ENCODE data around the gene SRP9. TPM values are rescaled to one million over a fixed set of nuclear protein-coding genes. Genes with fewer than 3 reads are reported as not detected.
"Not testable (repeated sequence)": the region's sequence is repeated elsewhere in the genome, so short reads cannot be mapped to it uniquely, and the experiment has no call there.

SRP9 gene
- total and polyA plus RNA-seq, 8 donors = 68.9 to 289 (median 156) TPM

DNA sequence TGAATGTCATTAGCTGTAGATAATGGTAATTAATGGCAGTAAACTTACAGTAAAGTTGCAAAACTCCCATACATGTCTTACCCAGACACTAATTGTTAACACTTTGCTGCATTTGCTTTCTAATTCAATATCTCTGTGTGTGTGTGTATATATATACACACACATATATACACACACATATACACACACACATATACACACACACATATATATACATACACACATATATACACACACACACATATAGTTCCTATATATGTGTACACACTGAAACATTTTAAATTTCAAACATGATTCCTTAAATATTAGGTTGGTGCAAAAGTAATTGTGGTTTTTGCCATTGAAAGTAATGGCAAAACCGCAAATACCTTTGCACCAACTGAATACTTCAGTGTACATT lies 28.6 kb downstream of the SRP9 start:
- no peaks in the 10 kb centered on the region for H3K36me3 ChIP-seq
- no peak overlapping the region for H3K4me3 ChIP-seq
- DNase-seq = no peak
- TF ChIP-seq POLR2A (IDR thresholded peaks at IDR 0.05) = no peak
- intact Hi-C loops (cut with DNase I; ENCODE audit: low total_unique reads) = no loop called here
- 89 to 98% (median 93%) methylated on average over 1 of the region's 1 CpG for WGBS, 5 donors
- H3K9me3 ChIP-seq = no peaks in the 10 kb centered on the region
- H3K4me1 ChIP-seq = peaks cover 3 to 16% (median 14%) of the 10 kb centered on the region in 4 donors
- no peaks in the 10 kb centered on the region for H3K27me3 ChIP-seq
- no peak overlapping the region for H3K27ac ChIP-seq

DNA sequence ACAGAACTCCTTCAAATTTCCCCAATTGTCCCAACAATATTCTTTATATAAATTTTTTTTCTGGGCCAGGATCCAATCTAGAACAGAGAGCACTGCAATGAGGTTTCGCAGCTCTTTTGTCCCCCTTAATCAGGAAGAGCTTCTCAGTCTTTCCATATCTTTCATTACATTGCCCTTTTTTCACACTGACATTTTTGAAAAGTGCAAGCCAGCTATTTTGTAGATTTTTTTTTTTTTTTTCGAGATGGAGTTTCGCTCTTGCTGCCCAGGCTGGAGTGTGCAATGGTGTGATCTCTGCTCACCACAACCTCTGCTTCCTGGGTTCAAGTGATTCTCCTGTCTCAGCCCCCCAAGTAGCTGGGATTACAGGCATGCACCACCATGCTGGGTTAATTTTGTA lies 29.1 kb downstream of the SRP9 start:
- H3K27me3 ChIP-seq; H3K9me3 ChIP-seq; H3K27ac ChIP-seq; H3K36me3 ChIP-seq; intact Hi-C loops (cut with DNase I; ENCODE audit: low total_unique reads); H3K4me3 ChIP-seq; DNase-seq: not testable (repeated sequence)
- peaks cover 8 to 20% (median 19%) of the 10 kb centered on the region in 4 donors for H3K4me1 ChIP-seq
- WGBS, 5 donors = 87 to 99% (median 94%) methylated on average over 3 of the region's 3 CpGs

DNA sequence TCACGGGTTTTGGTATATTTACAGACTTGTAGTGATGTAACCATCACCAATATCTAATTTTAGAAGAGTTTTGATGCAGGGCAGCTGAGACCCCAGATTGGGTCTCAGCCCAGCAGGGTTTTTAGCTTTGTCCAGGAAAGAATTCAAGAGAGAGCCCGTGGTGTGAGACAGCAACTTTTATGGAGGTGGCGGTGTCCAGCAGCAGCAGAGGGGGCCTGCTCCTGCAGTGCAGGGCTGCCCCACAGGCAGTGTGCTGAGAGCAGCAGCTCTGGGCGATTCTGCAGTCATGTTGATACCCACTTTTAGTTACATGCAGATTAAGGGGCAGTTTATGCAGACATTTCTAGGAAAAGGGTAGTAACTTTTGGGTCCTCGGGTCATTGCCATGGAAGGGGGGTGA lies 30.5 kb downstream of the SRP9 start:
- TF ChIP-seq POLR2AphosphoS5 (IDR thresholded peaks at IDR 0.05) = no peak
- no peak for TF ChIP-seq EP300 (IDR thresholded peaks at IDR 0.05)
- TF ChIP-seq POLR2A (IDR thresholded peaks at IDR 0.05) = no peak
- TF ChIP-seq, protein P1, sequence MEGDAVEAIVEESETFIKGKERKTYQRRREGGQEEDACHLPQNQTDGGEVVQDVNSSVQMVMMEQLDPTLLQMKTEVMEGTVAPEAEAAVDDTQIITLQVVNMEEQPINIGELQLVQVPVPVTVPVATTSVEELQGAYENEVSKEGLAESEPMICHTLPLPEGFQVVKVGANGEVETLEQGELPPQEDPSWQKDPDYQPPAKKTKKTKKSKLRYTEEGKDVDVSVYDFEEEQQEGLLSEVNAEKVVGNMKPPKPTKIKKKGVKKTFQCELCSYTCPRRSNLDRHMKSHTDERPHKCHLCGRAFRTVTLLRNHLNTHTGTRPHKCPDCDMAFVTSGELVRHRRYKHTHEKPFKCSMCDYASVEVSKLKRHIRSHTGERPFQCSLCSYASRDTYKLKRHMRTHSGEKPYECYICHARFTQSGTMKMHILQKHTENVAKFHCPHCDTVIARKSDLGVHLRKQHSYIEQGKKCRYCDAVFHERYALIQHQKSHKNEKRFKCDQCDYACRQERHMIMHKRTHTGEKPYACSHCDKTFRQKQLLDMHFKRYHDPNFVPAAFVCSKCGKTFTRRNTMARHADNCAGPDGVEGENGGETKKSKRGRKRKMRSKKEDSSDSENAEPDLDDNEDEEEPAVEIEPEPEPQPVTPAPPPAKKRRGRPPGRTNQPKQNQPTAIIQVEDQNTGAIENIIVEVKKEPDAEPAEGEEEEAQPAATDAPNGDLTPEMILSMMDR (IDR thresholded peaks at IDR 0.05) = no peak

DNA sequence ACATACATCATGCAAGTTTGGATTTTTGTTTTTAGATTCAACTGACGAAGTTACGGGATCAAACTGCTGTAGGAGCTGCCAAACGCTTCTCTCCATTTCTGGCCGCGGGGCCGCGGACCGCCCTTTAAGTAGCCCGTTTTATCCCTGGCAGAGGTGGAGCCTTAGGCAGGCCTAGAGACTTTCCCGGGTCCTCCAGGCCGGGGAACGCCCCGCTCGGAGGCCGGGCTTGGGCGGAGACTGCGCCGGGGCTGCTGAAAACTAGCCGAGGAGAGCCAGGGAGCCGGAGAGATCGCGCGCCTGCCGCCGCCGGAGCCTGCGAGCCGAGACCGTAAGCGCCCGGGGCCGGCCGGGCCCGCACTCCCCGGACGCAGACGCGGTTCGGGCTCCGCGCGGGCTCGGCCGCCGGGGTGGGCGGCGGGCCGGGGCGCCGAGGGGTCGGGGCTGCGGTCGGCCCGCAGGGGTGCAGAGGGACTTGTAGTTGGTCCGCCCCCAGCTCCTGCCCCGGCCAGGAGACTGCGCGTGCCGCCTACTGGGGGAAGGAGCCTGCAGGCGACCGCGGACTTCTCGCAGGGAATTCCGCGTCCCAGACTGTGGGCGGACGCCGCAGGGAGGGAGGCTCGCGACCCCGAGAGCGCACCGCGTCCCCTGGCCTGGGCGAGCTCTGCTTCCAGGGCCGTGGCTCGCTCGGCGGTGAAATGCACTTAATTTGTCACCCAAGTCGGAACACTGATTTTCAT lies 32.4 kb downstream of the SRP9 start, which contains the start of gene EPHX1:
EPHX1 (plus strand) TSS at position 283 of the 737 bp plus-strand sequence. CDS start 18,606 bp downstream, outside the sequence.
- Histone ChIP-seq H3K4me3 (peak within 1 kb of the TSS; percentile 69 to 82 (median 76)), H3K27ac (peak within 1 kb of the TSS; percentile 84 to 96 (median 92)), H3K4me1 (peaks cover 40 to 52% (median 50%) of the 10 kb centered on the region in 4 donors), H3K27me3 (no peaks in the 10 kb centered on the region), H3K9me3 (no peaks in the 10 kb centered on the region), H3K36me3 (no peaks in the 10 kb centered on the region)
- no peak for TF ChIP-seq EP300 (IDR thresholded peaks at IDR 0.05)
- TF ChIP-seq POLR2AphosphoS5 (IDR thresholded peaks at IDR 0.05) = peak in 2 of 3 donors; percentile 80 to 87
- peak in 1 of 4 donors; percentile 26 for TF ChIP-seq POLR2A (IDR thresholded peaks at IDR 0.05)
- TF ChIP-seq, protein P1 (IDR thresholded peaks at IDR 0.05) = peak in 5 of 7 experiments; percentile 4 to 41 (median 18)
- peak; percentile 94 to 95 for DNase-seq
- 0 to 1% (median 0%) methylated on average over 19 to 80 of the region's 80 CpGs for WGBS, 5 donors
- intact Hi-C loops (cut with DNase I; ENCODE audit: low total_unique reads) = no loop called here

More for the DNA sequence above, 30.5 kb downstream of the SRP9 start:
- H3K36me3 ChIP-seq = no peaks in the 10 kb centered on the region
- H3K27ac ChIP-seq = no peak overlapping the region
- H3K4me1 ChIP-seq = peaks cover 22 to 34% (median 33%) of the 10 kb centered on the region in 4 donors
- intact Hi-C loops (cut with DNase I; ENCODE audit: low total_unique reads) = no loop called here
- no peak for DNase-seq
- H3K4me3 ChIP-seq = no peak overlapping the region
- H3K9me3 ChIP-seq = no peaks in the 10 kb centered on the region
- 71 to 98% (median 86%) methylated on average over 5 of the region's 5 CpGs for WGBS, 5 donors
- H3K27me3 ChIP-seq = no peaks in the 10 kb centered on the region

DNA sequence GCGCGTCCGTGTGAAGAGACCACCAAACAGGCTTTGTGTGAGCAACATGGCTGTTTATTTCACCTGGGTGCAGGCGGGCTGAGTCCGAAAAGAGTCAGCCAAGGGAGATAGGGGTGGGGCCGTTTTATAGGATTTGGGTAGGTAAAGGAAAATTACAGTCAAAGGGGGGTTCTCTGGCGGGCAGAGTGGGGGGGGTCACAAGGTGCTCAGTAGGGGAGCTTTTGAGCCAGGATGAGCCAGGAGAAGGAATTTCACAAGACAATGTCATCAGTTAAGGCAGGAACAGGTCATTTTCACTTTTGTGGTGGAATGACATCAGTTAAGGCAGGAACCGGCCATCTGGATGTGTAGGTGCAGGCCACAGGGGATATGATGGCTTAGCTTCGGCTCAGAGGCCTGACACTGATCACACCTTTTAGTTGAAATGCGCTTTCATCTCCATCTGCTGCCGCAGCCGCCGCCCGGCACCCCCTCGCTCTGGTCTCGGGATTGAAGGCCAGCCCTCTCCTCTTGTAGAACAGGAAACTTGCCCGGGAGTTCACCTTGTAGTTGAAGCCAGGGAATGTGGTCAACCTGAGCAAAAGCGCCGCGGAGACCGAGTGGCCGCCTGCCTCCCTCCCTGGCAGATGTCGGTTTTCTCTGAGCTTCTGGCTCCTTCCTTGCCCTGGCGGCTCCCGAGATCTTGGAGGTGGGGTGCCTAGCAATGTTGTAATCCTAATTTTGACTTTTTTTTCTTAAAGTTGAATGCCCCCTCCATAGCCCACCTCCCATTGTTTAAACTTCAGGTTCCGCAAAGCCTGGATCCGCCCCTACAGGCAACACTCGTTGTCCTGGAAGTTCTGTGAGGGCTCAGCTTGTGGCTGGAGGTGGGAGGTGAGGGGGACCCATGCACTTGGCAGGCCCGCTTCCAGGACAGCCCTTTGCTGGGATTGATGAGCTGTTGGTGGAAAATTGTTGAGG lies 33.2 kb downstream of the SRP9 start:
- H3K4me1 ChIP-seq = peaks cover 48 to 59% (median 58%) of the 10 kb centered on the region in 4 donors
- DNase-seq = peak; percentile 80 to 84
- 9 to 22% (median 11%) methylated on average over 26 to 29 of the region's 29 CpGs for WGBS, 5 donors
- H3K4me3 ChIP-seq = peak overlapping the region; percentile 69 to 82 (median 76)
- H3K36me3 ChIP-seq; H3K27me3 ChIP-seq; H3K9me3 ChIP-seq; intact Hi-C loops (cut with DNase I; ENCODE audit: low total_unique reads): not testable (repeated sequence)
- H3K27ac ChIP-seq = peak overlapping the region; percentile 84 to 96 (median 92)
- peak in 2 of 3 donors; percentile 20 to 52 for TF ChIP-seq POLR2AphosphoS5 (IDR thresholded peaks at IDR 0.05)
- TF ChIP-seq, protein P1 (IDR thresholded peaks at IDR 0.05) = peak in 1 of 7 experiments; percentile 4
